Activated CD8-positive, alpha-beta T cell treated with anti-CD3 and anti-CD28 coated beads, Interleukin-2, amount 10 ng/mL, durations not matched to agents 7 days and 5 days (primary cell): ENCODE measurements around the gene OTOG. TPM values are rescaled to one million over a fixed set of nuclear protein-coding genes. Genes with fewer than 3 reads are reported as not detected.
"Not testable (repeated sequence)": the region's sequence is repeated elsewhere in the genome, so short reads cannot be mapped to it uniquely, and the experiment has no call there.

ENCODE experiments used
- ATAC-seq: fragments of 150-1000 bp; cut with Tn5 transposase; one replicate; pipeline ENCODE4 v1.10.0; 2021; ENCODE audit warnings: moderate library complexity
- CTCF ChIA-PET: fragments of 350-600 bp; sonication (Branson Sonifier 250); formaldehyde crosslinking; loops from one replicate; lab custom pipeline; 2021; ENCODE audit warnings: antibody characterized with exemption; lab: Charles Lee
- POLR2A ChIA-PET: fragments of 350-600 bp; sonication (Branson Sonifier 250); formaldehyde crosslinking; loops from one replicate; lab custom pipeline; 2021; ENCODE audit warnings: antibody characterized with exemption; lab: Charles Lee
- DNase-seq: peaks from one replicate; pipeline ENCODE4 v3.0.0-alpha.2; 2020
- H3K27ac Mint-ChIP-seq: one replicate; pipeline ENCODE4 v1.8.0; 2021; ENCODE audit warnings: mild to moderate bottlenecking, mixed read lengths
- H3K27me3 Mint-ChIP-seq: one replicate; pipeline ENCODE4 v1.8.0; 2021; ENCODE audit warnings: low read depth, mixed read lengths
- H3K36me3 Mint-ChIP-seq: one replicate; pipeline ENCODE4 v1.8.0; 2021; ENCODE audit warnings: low read depth, mixed read lengths
- H3K4me1 Mint-ChIP-seq: one replicate; pipeline ENCODE4 v1.8.0; 2021; ENCODE audit warnings: low read depth, mixed read lengths
- H3K4me3 Mint-ChIP-seq: one replicate; pipeline ENCODE4 v1.8.0; 2021; ENCODE audit warnings: mild to moderate bottlenecking, mixed read lengths
- H3K9me3 Mint-ChIP-seq: one replicate; pipeline ENCODE4 v1.8.0; 2022; ENCODE audit warnings: mixed read lengths; ENCODE audit not compliant: insufficient read depth
- total RNA-seq, 2 experiments: library from RNA; stranded (reverse); gene quantifications; one replicate each; pipeline ENCODE4 v1.2.3, GENCODE V29; 2021

The OTOG gene
- total RNA-seq, 2 experiments from 2014 or later = not detected

GRCh38 chr11:17610085-17610894 lies 63.2 kb downstream of the OTOG start:
- ATAC-seq = no peak
- H3K27me3 Mint-ChIP-seq = peaks cover 8% of the 10 kb centered on the region
- no peaks in the 10 kb centered on the region for H3K36me3 Mint-ChIP-seq
- peak; percentile 13 for DNase-seq
- H3K27ac Mint-ChIP-seq = no peak overlapping the region
- ChIA-PET POLR2A (interaction anchor here (0.6 kb wide), 1 partner anchor 589 kb away, joined by 3 read pairs; no protein-coding TSS in a partner anchor), CTCF (no interaction called here)
- no peaks in the 10 kb centered on the region for H3K4me1 Mint-ChIP-seq
- no peaks in the 10 kb centered on the region for H3K9me3 Mint-ChIP-seq
- no peak overlapping the region for H3K4me3 Mint-ChIP-seq

DNA sequence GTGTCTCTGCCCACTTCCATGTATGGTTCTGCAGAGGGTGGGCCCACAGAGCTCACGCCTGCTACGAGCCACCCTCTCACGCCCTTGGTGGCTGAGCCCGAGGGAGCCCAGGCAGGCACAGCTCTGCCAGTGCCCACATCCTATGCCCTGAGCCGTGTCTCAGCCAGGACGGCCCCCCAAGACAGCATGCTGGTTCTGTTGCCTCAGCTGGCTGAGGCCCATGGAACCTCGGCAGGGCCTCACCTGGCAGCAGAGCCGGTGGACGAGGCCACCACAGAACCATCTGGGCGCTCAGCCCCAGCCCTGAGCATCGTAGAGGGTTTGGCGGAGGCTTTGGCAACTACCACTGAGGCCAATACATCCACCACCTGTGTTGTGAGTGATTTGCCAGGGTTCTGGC lies 64.0 kb downstream of the OTOG start:
- ATAC-seq (no peak), DNase-seq (no peak)
- H3K27me3 Mint-ChIP-seq = peaks cover 8% of the 10 kb centered on the region
- H3K36me3 Mint-ChIP-seq = no peaks in the 10 kb centered on the region
- POLR2A ChIA-PET = no interaction called here
- no peak overlapping the region for H3K27ac Mint-ChIP-seq
- H3K9me3 Mint-ChIP-seq = no peaks in the 10 kb centered on the region
- CTCF ChIA-PET = no interaction called here
- no peaks in the 10 kb centered on the region for H3K4me1 Mint-ChIP-seq
- H3K4me3 Mint-ChIP-seq = no peak overlapping the region

- ATAC-seq (no peak), DNase-seq (peak; percentile 9)
- Mint-ChIP-seq H3K36me3 (no peaks in the 10 kb centered on the region), H3K9me3 (no peaks in the 10 kb centered on the region), H3K27me3 (peaks cover 10% of the 10 kb centered on the region), H3K4me3 (no peak overlapping the region), H3K27ac (no peak overlapping the region), H3K4me1 (no peaks in the 10 kb centered on the region)
- POLR2A ChIA-PET = no interaction called here
- CTCF ChIA-PET = no interaction called here
Measured at GRCh38 chr11:17611503-17612220, 64.6 kb downstream of the OTOG start.

DNA sequence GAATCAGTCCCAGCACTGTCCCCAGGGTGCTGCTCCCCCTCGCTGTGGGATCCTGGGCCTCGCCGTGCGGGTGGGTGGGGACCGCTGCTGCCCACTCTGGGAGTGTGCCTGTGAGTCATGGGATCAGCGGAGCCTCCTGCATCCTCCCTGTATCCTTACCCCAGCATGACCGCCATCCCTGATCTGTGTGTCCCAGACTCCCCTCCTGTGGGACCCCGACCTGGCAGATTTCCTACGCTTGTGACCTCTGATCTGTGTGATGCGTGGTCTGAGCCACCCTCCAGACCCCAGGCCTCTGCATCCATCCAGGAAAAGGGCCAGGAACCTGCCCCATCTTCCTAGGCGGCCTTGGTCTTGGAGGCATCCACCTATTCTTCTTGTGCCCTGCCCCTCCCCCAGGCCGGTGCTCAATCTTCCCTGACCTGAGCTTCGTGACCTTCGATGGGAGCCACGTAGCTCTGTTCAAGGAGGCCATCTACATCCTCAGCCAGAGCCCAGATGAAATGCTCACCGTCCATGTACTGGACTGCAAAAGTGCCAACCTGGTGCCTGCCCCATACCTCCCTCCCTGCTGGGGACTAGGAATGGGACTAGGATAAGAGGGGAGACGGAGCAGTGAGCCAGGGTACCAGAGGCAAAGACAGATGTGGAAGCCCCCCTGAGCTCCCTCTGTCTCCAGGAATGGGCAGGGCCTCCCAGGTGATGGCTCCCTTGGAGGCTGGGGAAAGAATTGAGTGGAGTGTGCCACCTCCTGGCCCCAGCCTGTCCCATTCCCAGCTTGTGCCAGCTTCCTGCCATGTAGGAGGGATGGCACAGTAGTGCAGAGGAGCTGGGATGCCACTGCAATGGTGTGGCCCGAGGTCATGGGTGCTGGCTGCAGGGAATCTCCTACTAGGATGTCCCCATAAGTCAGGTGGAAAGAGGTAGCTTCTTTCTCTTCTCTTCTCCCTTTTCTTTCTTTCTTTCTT lies 65.4 kb downstream of the OTOG start:
- ChIA-PET POLR2A (no interaction called here), CTCF (no interaction called here)
- H3K27me3 Mint-ChIP-seq = peaks cover 12% of the 10 kb centered on the region
- DNase-seq = peak; percentile 13
- H3K9me3 Mint-ChIP-seq = no peaks in the 10 kb centered on the region
- no peak overlapping the region for H3K4me3 Mint-ChIP-seq
- H3K36me3 Mint-ChIP-seq = no peaks in the 10 kb centered on the region
- H3K4me1 Mint-ChIP-seq = no peaks in the 10 kb centered on the region
- H3K27ac Mint-ChIP-seq = no peak overlapping the region
- ATAC-seq = no peak

DNA sequence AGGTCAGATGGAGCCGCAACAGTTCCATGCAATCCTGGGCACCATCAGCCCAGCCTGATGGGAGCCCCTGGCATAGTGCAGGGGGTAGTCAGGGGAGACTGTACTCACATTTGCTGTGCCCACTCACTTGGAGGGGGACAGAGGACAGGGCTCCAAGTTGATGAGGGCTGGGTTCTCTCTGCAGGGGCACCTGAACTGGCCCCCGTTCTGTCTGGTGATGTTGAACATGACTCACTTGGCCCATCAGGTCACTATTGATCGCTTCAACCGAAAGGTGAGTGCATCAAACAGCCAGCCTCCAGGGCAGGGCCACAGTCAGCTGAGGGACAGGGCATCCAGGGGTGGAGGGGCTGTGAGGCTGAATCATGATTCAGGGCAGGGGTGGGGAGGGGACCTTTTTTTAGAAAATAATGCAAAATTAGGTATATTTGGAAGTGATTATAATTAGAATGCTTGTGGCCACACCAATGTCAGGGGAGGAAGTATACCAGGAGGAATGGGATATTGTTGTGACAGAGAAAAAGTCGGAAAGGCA lies 66.4 kb downstream of the OTOG start:
- ATAC-seq = no peak

DNA sequence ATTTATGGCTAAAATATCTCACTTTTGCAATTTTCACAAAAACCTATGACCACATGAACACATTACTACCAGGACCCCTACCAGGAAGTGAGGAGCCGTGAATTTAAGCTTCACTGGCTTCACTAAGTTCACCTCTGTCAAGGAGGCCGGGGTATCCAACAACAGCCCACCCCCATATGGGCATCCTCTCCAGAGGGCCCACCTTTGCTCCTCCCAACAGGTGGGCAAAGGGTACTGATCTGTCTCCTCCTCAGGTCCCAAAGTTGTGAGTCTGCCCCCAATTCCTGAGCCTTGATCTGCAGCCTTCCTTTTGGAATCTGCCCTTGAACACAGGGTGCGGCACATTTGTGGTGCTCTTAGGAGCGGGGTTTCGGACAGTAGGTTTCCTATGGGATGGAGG lies 66.9 kb downstream of the OTOG start:
- Mint-ChIP-seq H3K27me3 (peaks cover 12% of the 10 kb centered on the region), H3K9me3 (no peaks in the 10 kb centered on the region), H3K4me1 (no peaks in the 10 kb centered on the region), H3K27ac (no peak overlapping the region), H3K36me3 (no peaks in the 10 kb centered on the region), H3K4me3 (no peak overlapping the region)
- DNase-seq (peak; percentile 4), ATAC-seq (no peak)
- POLR2A ChIA-PET = no interaction called here
- CTCF ChIA-PET = no interaction called here

More for the DNA sequence above, 66.4 kb downstream of the OTOG start:
- H3K36me3 Mint-ChIP-seq = no peaks in the 10 kb centered on the region
- no peak overlapping the region for H3K4me3 Mint-ChIP-seq
- ChIA-PET CTCF (no interaction called here), POLR2A (no interaction called here)
- DNase-seq = peak; percentile 4
- no peaks in the 10 kb centered on the region for H3K9me3 Mint-ChIP-seq
- no peaks in the 10 kb centered on the region for H3K4me1 Mint-ChIP-seq
- no peak overlapping the region for H3K27ac Mint-ChIP-seq
- H3K27me3 Mint-ChIP-seq = peaks cover 12% of the 10 kb centered on the region

DNA sequence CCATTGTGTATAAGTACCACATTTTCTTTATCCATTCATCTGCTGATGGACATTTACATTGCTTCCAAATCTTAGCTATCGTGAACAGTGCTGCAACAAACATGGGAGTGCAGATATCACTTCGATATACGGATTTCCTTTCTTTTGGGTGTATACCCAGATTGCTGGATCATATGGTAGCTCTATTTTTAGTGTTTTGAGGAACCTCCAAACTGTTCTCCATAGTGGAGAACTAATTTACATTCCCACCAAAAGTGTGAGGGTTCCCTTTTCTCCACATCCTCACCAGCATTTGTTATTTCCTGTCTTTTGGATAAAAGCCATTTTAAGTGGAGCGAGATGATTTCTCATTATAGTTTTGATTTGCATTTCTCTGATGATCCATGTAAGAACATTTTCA lies 75.7 kb downstream of the OTOG start:
- H3K4me1 Mint-ChIP-seq, CTCF ChIA-PET, H3K9me3 Mint-ChIP-seq, ATAC-seq, POLR2A ChIA-PET, H3K27ac Mint-ChIP-seq, DNase-seq, H3K4me3 Mint-ChIP-seq, H3K36me3 Mint-ChIP-seq: not testable (repeated sequence)
- peaks cover 49% of the 10 kb centered on the region for H3K27me3 Mint-ChIP-seq

DNA sequence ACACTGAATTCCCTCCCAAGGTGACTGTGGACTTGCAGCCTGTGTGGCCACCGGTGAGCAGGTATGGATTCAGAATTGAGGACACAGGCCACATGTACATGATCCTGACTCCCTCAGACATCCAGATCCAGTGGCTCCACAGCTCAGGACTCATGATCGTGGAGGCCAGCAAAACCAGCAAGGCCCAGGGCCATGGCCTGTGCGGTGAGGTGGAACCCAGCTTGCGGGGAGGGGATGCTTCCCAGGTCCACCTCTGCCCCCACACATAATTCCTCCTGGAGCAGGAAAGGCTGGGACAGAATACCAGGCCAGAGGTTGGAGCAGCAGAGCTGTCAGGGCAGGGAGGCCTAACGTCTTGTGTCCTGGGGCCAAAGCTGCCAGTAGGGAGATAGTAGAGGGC lies 82.1 kb downstream of the OTOG start:
- H3K9me3 Mint-ChIP-seq = no peaks in the 10 kb centered on the region
- no peak for ATAC-seq
- no peaks in the 10 kb centered on the region for H3K4me1 Mint-ChIP-seq
- no peak for DNase-seq
- no peak overlapping the region for H3K4me3 Mint-ChIP-seq
- peaks cover 36% of the 10 kb centered on the region for H3K27me3 Mint-ChIP-seq
- no peak overlapping the region for H3K27ac Mint-ChIP-seq
- POLR2A ChIA-PET = no interaction called here
- CTCF ChIA-PET = no interaction called here
- H3K36me3 Mint-ChIP-seq = no peaks in the 10 kb centered on the region

DNA sequence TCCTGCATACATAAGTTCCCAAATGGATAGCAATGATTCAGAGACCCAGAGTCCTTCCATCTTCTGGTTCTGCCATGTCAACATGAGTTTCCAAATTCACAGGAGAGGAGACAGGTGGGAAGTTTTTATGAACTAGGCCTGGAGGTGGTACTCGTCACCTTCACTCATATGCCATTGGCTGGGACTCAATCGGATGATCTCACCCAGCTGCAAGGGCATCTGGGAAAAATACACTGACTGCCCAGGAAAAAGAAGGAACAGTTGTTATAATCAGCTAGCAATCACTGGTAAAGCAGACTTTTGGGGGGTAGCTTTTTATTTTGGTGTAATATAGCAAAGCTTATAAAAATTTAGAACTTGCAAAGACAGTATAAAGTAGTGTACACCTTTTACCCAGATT lies 83.9 kb downstream of the OTOG start:
- DNase-seq (no peak), ATAC-seq (no peak)
- ChIA-PET CTCF (no interaction called here), POLR2A (no interaction called here)
- no peak overlapping the region for H3K27ac Mint-ChIP-seq
- H3K9me3 Mint-ChIP-seq = no peaks in the 10 kb centered on the region
- H3K27me3 Mint-ChIP-seq = peaks cover 24% of the 10 kb centered on the region
- no peak overlapping the region for H3K4me3 Mint-ChIP-seq
- H3K36me3 Mint-ChIP-seq = no peaks in the 10 kb centered on the region
- H3K4me1 Mint-ChIP-seq = no peaks in the 10 kb centered on the region

GRCh38 chr11:17631702-17632365 lies 84.8 kb downstream of the OTOG start:
- no peak overlapping the region for H3K27ac Mint-ChIP-seq
- no peaks in the 10 kb centered on the region for H3K4me1 Mint-ChIP-seq
- no peak for ATAC-seq
- no peak for DNase-seq
- H3K36me3 Mint-ChIP-seq = no peaks in the 10 kb centered on the region
- ChIA-PET POLR2A (no interaction called here), CTCF (no interaction called here)
- H3K4me3 Mint-ChIP-seq = no peak overlapping the region
- no peaks in the 10 kb centered on the region for H3K9me3 Mint-ChIP-seq
- H3K27me3 Mint-ChIP-seq = peaks cover 23% of the 10 kb centered on the region

DNA sequence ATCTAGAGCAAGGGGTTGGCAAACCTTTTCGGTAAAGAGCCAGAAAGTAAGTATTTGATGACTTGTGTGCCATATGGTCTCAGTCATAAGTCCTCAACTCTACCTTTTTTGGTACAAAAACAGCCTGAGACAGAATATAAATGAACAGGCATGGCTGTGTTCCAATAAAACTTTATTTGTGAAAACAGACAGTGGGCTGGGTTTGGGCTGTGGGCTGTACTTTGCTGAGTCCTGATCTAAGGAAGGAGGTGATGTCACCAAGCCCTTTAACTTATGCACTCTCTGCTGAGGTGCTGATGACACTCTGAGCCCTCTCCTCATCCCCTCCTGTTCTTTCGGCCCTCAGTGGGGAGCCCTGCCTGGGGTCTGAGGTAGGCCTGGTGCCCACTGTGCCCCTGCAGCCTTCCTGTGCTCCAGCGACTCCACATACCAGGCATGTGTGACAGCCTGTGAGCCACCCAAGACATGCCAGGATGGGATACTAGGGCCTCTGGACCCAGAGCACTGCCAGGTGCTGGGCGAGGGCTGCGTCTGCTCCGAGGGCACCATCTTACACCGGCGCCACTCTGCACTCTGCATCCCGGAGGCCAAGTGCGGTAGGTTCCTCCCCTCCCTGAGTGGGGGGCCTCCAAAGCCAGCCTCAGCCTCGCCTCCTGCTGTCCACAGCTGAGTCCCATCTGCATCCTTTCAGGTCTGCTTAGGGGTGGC lies 86.4 kb downstream of the OTOG start:
- ChIA-PET POLR2A (no interaction called here), CTCF (no interaction called here)
- DNase-seq = no peak
- no peak overlapping the region for H3K27ac Mint-ChIP-seq
- no peaks in the 10 kb centered on the region for H3K4me1 Mint-ChIP-seq
- peaks cover 14% of the 10 kb centered on the region for H3K27me3 Mint-ChIP-seq
- no peaks in the 10 kb centered on the region for H3K36me3 Mint-ChIP-seq
- ATAC-seq = no peak
- no peak overlapping the region for H3K4me3 Mint-ChIP-seq
- no peaks in the 10 kb centered on the region for H3K9me3 Mint-ChIP-seq
